HepG2 (cell line): Measurements from ENCODE around the gene SMARCA5. TPM values are rescaled to one million over a fixed set of nuclear protein-coding genes. Genes with fewer than 3 reads are reported as not detected.
A peak's percentile ranks its signal among the peaks of the same experiment; 100 is the strongest.

Experiments
- ATAC-seq: fragments of 200-7000 bp; cut with Tn5 transposase; 3 replicates; pipeline ENCODE4 v1.9.1; 2020; ENCODE audit warnings: mild to moderate bottlenecking, moderate library complexity
- BruUV-seq: library from RNA; stranded (reverse); fragments of 400-500 nt; replicated peaks from 2 replicates; lab custom pipeline; 2021; lab: Mats Ljungman, UMichigan
- CTCF ChIA-PET: fragments of 300-600 bp; formaldehyde crosslinking; extraction: SDS; loops from one replicate; lab custom pipeline; 2021; ENCODE audit warnings: low total read pairs, inconsistent platforms, low intra/inter-chr PET ratio; lab: Yijun Ruan, JAX
- POLR2A ChIA-PET: fragments of 350-600 bp; sonication (Branson Sonifier 250); formaldehyde crosslinking; loops from one replicate; lab custom pipeline; 2020; ENCODE audit warnings: antibody characterized with exemption, inconsistent platforms; lab: Yijun Ruan, JAX
- DNase-seq: peaks from one replicate; pipeline ENCODE4 v3.0.0-alpha.2; 2015; ENCODE audit warnings: low spot score
- FAIRE-seq: peaks from 3 replicates; lab custom pipeline; 2011; peaks lifted over from hg19 to GRCh38; lab: Jason Lieb, UNC
- H2AFZ ChIP-seq: one replicate; pipeline ENCODE4 v1.6.1; 2011; ENCODE audit warnings: low read length, inconsistent platforms
- H3K27ac ChIP-seq: fragments of 300-600 bp; 3 replicates; pipeline ENCODE4 v1.8.0; 2011; ENCODE audit warnings: mixed run types, mild to moderate bottlenecking, mixed read lengths, low read length, inconsistent platforms; ENCODE audit not compliant: insufficient read depth; ENCODE audit errors: extremely low read length
- H3K27me3 ChIP-seq, 2 experiments: fragments of 200-600 bp in 1 of 2; 2 replicates in 1 of 2; 3 replicates in 1 of 2; pipeline versions ENCODE4 v1.6.0 to v1.8.0; 2011; ENCODE audit warnings: low read length in 2 of 2, mild to moderate bottlenecking in 2 of 2, moderate library complexity in 2 of 2, inconsistent platforms in 1 of 2; ENCODE audit not compliant: insufficient read depth in 2 of 2, control insufficient read depth in 1 of 2
- H3K36me3 ChIP-seq, 2 experiments: fragments of 200-600 bp in 1 of 2; replicated peaks in 1 of 2; 2 replicates in 1 of 2; 3 replicates in 1 of 2; pipeline versions ENCODE4 v1.5.1 to v1.8.0; 2011; ENCODE audit warnings: low read length in 2 of 2, inconsistent platforms in 1 of 2; ENCODE audit not compliant: insufficient read depth in 2 of 2, control insufficient read depth in 1 of 2
- H3K4me1 ChIP-seq: 2 replicates; pipeline ENCODE4 v1.5.1; 2012; ENCODE audit warnings: low read length, inconsistent platforms; ENCODE audit not compliant: insufficient read depth
- H3K4me2 ChIP-seq: 2 replicates; pipeline ENCODE4 v1.6.0; 2011; ENCODE audit warnings: low read depth, low read length, inconsistent platforms
- H3K4me3 ChIP-seq, 3 experiments: fragments of 200-600 bp in 1 of 3; sonication (generic), shearing (Covaris generic) in 1 of 3; replicated peaks in 1 of 3; 2 replicates each; pipeline ENCODE4 v1.5.1; 2011 to 2016; ENCODE audit warnings: low read length in 3 of 3, inconsistent platforms in 2 of 3, low read depth in 2 of 3, mild to moderate bottlenecking in 2 of 3, control low read depth in 1 of 3, mixed read lengths in 1 of 3; ENCODE audit not compliant: insufficient read depth in 1 of 3
- H3K79me2 ChIP-seq: one replicate; pipeline ENCODE4 v1.6.1; 2011; ENCODE audit warnings: low read length, inconsistent platforms; ENCODE audit not compliant: insufficient read depth
- H3K9ac ChIP-seq: 2 replicates; pipeline ENCODE4 v1.6.0; 2011; ENCODE audit warnings: mild to moderate bottlenecking, low read depth, low read length, inconsistent platforms; ENCODE audit not compliant: insufficient read depth
- H3K9me3 ChIP-seq: 2 replicates; pipeline ENCODE4 v1.5.1; 2012; ENCODE audit warnings: mild to moderate bottlenecking, low read length
- H4K20me1 ChIP-seq: 2 replicates; pipeline ENCODE4 v1.6.0; 2011; ENCODE audit warnings: inconsistent platforms, mild to moderate bottlenecking, low read length, moderate library complexity; ENCODE audit not compliant: insufficient read depth
- CHD4 ChIP-seq: fragments of 200-600 bp; sonication (generic); IDR thresholded peaks from 2 replicates; pipeline ENCODE4 v1.7.0; 2017; ENCODE audit warnings: mild to moderate bottlenecking, low read length, borderline replicate concordance
- CTCF ChIP-seq: sonication (generic); formaldehyde crosslinking; IDR thresholded peaks from 2 replicates; pipeline ENCODE4 v1.5.0; 2020; ENCODE audit warnings: mild to moderate bottlenecking, missing genetic modification reagents, moderate library complexity
- JUNB ChIP-seq: sonication (generic); formaldehyde crosslinking; IDR thresholded peaks from 2 replicates; pipeline ENCODE4 v1.8.0; 2022; ENCODE audit warnings: missing genetic modification reagents, mild to moderate bottlenecking, borderline replicate concordance
- PAX8 ChIP-seq: sonication (generic); formaldehyde crosslinking; IDR thresholded peaks from 2 replicates; pipeline ENCODE4 v1.8.0; 2022; ENCODE audit warnings: mild to moderate bottlenecking, missing genetic modification reagents, borderline replicate concordance
- TBX3 ChIP-seq: fragments of 450-650 bp; IDR thresholded peaks from 2 replicates; pipeline ENCODE4 v1.6.1; 2017; ENCODE audit warnings: antibody characterized with exemption, mild to moderate bottlenecking, inconsistent platforms, borderline replicate concordance
- ZBTB38 ChIP-seq: sonication (generic); formaldehyde crosslinking; IDR thresholded peaks from 2 replicates; pipeline ENCODE4 v1.5.1; 2020; ENCODE audit warnings: mild to moderate bottlenecking, missing genetic modification reagents
- ZNF556 ChIP-seq: sonication (generic); formaldehyde crosslinking; IDR thresholded peaks from 2 replicates; pipeline ENCODE4 v1.4.0; 2020; ENCODE audit warnings: mild to moderate bottlenecking, missing genetic modification reagents, borderline replicate concordance
- ZNF609 ChIP-seq: sonication (generic); formaldehyde crosslinking; IDR thresholded peaks from 2 replicates; pipeline ENCODE4 v1.4.0; 2020; ENCODE audit warnings: mild to moderate bottlenecking, missing genetic modification reagents, borderline replicate concordance
- ZSCAN21 ChIP-seq: sonication (generic); formaldehyde crosslinking; IDR thresholded peaks from 2 replicates; pipeline ENCODE4 v1.8.0; 2022; ENCODE audit warnings: mild to moderate bottlenecking, missing genetic modification reagents, moderate library complexity, borderline replicate concordance
- whole genome bisulfite sequencing: methylation state at CpG from one replicate; pipeline ENCODE4 v1.1.6; 2017; ENCODE audit warnings: low lambda C conversion rate; 5-methylcytosine and 5-hydroxymethylcytosine counted together
- in situ Hi-C: cut with HindIII; loops from 2 replicates; pipeline ENCODE4 v1.10.0; 2017; ENCODE audit warnings: low pct_unique_long_range_greater_than_20kb; ENCODE audit not compliant: extremely low pct_ligation_motif_present
- intact Hi-C: fragments of 100-400 bp; cut with micrococcal nuclease; formaldehyde crosslinking; loops from one replicate; pipeline ENCODE4 v1.10.0; 2022; ENCODE audit not compliant: unreplicated experiment
- polyA plus RNA-seq, 8 experiments: library from polyadenylated mRNA; depleted of rRNA in 3 of 8; stranded (reverse) in 7 of 8; unstranded in 1 of 8; fragments of >200 nt; fragmentation: Illumina TruSeq in 4 of 8; extraction: Trizol in 4 of 8; gene quantifications; 2 replicates each; pipeline versions ENCODE4 v1.2.1 to v1.2.3, GENCODE V29; 2011 to 2016; ENCODE audit warnings: low read depth in 4 of 8, missing spikeins in 1 of 8, mixed read lengths in 1 of 8; ENCODE audit not compliant: insufficient read depth in 1 of 8
- total RNA-seq, 5 experiments: library from RNA; depleted of rRNA; stranded (reverse); fragments of >200 nt; fragmentation: Illumina TruSeq; extraction: Trizol; gene quantifications; 2 replicates each; pipeline ENCODE4 v1.2.3, GENCODE V29; 2016; ENCODE audit warnings: low read depth in 1 of 5
- TF ChIP-seq, protein P1 (sequence below): sonication (generic); formaldehyde crosslinking; IDR thresholded peaks from 2 replicates; pipeline ENCODE4 v1.4.0; 2020; ENCODE audit warnings: missing genetic modification reagents, borderline replicate concordance

SMARCA5 gene
- total and polyA plus RNA-seq, 2 of the 13 experiments (the other 11 are each of a cell fraction or from before 2014, with no cell fraction given), result 7.0 to 37.5 TPM

- no peaks in the 10 kb centered on the region for H3K79me2 ChIP-seq
- H4K20me1 ChIP-seq, result no peaks in the 10 kb centered on the region
- in situ Hi-C loops, result no loop called here
- H3K4me2 ChIP-seq, result peak overlapping the region; percentile 80
- H3K9me3 ChIP-seq, result no peaks in the 10 kb centered on the region
- no peaks in the 10 kb centered on the region for H3K36me3 ChIP-seq
- TF ChIP-seq CTCF (CRISPR knock-in tag) (peak; percentile 21; the same call in 1 of the 2 replicates), PAX8 (no peak), ZNF609 (CRISPR knock-in tag) (peak; percentile 9; the same call in 1 of the 2 replicates), ZNF556 (no peak), CHD4 (no peak), TBX3 (no peak), JUNB (no peak), ZBTB38 (CRISPR knock-in tag) (peak; percentile 77), ZSCAN21 (0 out of 2 replicates have a peak, but pooled peaks have one; percentile 15)
- TF ChIP-seq, protein P1, sequence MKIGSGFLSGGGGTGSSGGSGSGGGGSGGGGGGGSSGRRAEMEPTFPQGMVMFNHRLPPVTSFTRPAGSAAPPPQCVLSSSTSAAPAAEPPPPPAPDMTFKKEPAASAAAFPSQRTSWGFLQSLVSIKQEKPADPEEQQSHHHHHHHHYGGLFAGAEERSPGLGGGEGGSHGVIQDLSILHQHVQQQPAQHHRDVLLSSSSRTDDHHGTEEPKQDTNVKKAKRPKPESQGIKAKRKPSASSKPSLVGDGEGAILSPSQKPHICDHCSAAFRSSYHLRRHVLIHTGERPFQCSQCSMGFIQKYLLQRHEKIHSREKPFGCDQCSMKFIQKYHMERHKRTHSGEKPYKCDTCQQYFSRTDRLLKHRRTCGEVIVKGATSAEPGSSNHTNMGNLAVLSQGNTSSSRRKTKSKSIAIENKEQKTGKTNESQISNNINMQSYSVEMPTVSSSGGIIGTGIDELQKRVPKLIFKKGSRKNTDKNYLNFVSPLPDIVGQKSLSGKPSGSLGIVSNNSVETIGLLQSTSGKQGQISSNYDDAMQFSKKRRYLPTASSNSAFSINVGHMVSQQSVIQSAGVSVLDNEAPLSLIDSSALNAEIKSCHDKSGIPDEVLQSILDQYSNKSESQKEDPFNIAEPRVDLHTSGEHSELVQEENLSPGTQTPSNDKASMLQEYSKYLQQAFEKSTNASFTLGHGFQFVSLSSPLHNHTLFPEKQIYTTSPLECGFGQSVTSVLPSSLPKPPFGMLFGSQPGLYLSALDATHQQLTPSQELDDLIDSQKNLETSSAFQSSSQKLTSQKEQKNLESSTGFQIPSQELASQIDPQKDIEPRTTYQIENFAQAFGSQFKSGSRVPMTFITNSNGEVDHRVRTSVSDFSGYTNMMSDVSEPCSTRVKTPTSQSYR (CRISPR knock-in tag), result no peak
- POLR2A ChIA-PET, result no interaction called here
- H3K4me3 ChIP-seq, result peak overlapping the region; percentile 51 to 73 (median 70); a peak in 5 of 6 replicates
- intact Hi-C loops, result loop anchor here (1.0 to 2.0 kb wide), 2 partner anchors 347 to 462 kb away; no protein-coding TSS in a partner anchor
- no peak for FAIRE-seq
- H3K9ac ChIP-seq, result peak overlapping the region; percentile 63
- H3K27me3 ChIP-seq, result no peaks in the 10 kb centered on the region; a peak in 1 of 5 replicates
- no TSS peak for BruUV-seq
- CTCF ChIA-PET, result interaction anchor here (1.3 kb wide), 1 partner anchor 583 kb away, joined by 3 read pairs; no protein-coding TSS in a partner anchor
- peak overlapping the region; percentile 3 for H2AFZ ChIP-seq
- H3K27ac ChIP-seq, result no peak overlapping the region
- WGBS, result 80% methylated on average over 8 of the region's 17 CpGs
- DNase-seq, result no peak
- H3K4me1 ChIP-seq, result peaks cover 9% of the 10 kb centered on the region
- ATAC-seq, result peak; percentile 12
Observed at GRCh38 chr4:143559757-143560147, 46.2 kb downstream of the SMARCA5 start.
